Trophoblast cell (in vitro differentiated cells and primary cell): Measurements from ENCODE around the gene EFNA2.

Source experiments
- DNase-seq, 2 donors: peaks; one replicate each; pipeline ENCODE4 v3.0.0-alpha.2; 2016
- H2AFZ ChIP-seq: 2 replicates; pipeline ENCODE4 v1.6.1; 2013; ENCODE audit warnings: low read length, moderate library complexity, mild to moderate bottlenecking; ENCODE audit not compliant: insufficient read depth, poor library complexity
- H2AK5ac ChIP-seq: 2 replicates; pipeline ENCODE4 v1.6.1; 2013; ENCODE audit warnings: mild to moderate bottlenecking, low read length
- H2BK120ac ChIP-seq: 2 replicates; pipeline ENCODE4 v1.6.1; 2013; ENCODE audit warnings: low read length, mild to moderate bottlenecking, moderate library complexity; ENCODE audit not compliant: insufficient read depth, poor library complexity
- H2BK12ac ChIP-seq: 2 replicates; pipeline ENCODE4 v1.6.1; 2013; ENCODE audit warnings: mild to moderate bottlenecking, low read length, moderate library complexity
- H2BK5ac ChIP-seq: 2 replicates; pipeline ENCODE4 v1.6.1; 2013; ENCODE audit warnings: low read length, low read depth, moderate library complexity, mild to moderate bottlenecking; ENCODE audit not compliant: poor library complexity
- H3K14ac ChIP-seq: 2 replicates; pipeline ENCODE4 v1.6.1; 2013; ENCODE audit warnings: mild to moderate bottlenecking, low read length
- H3K18ac ChIP-seq: 2 replicates; pipeline ENCODE4 v1.6.1; 2013; ENCODE audit warnings: mild to moderate bottlenecking, low read length
- H3K23ac ChIP-seq: 2 replicates; pipeline ENCODE4 v1.6.1; 2013; ENCODE audit warnings: low read length
- H3K27ac ChIP-seq: 2 replicates; pipeline ENCODE4 v1.5.1; 2013; ENCODE audit warnings: low read depth, mild to moderate bottlenecking, inconsistent platforms, low read length, moderate library complexity
- H3K27me3 ChIP-seq: 2 replicates; pipeline ENCODE4 v1.6.1; 2013; ENCODE audit warnings: inconsistent platforms, mild to moderate bottlenecking, low read length, moderate library complexity; ENCODE audit not compliant: insufficient read depth
- H3K36me3 ChIP-seq, 2 experiments: 1 replicate in 1 of 2; 2 replicates in 1 of 2; pipeline ENCODE4 v1.6.1; 2013; ENCODE audit warnings: low read length in 2 of 2, mild to moderate bottlenecking in 2 of 2, moderate library complexity in 1 of 2; ENCODE audit not compliant: insufficient read depth in 2 of 2, control insufficient read depth in 1 of 2
- H3K4ac ChIP-seq: 2 replicates; pipeline ENCODE4 v1.6.1; 2013; ENCODE audit warnings: low read depth, mild to moderate bottlenecking, low read length, moderate library complexity
- H3K4me1 ChIP-seq, 2 experiments: 1 replicate in 1 of 2; 2 replicates in 1 of 2; pipeline ENCODE4 v1.6.1; 2013; ENCODE audit warnings: low read length in 2 of 2, mild to moderate bottlenecking in 2 of 2, moderate library complexity in 1 of 2; ENCODE audit not compliant: insufficient read depth in 2 of 2, control insufficient read depth in 1 of 2
- H3K4me2 ChIP-seq: 2 replicates; pipeline ENCODE4 v1.6.1; 2013; ENCODE audit warnings: inconsistent platforms, mild to moderate bottlenecking, low read length, moderate library complexity
- H3K4me3 ChIP-seq: 2 replicates; pipeline ENCODE4 v1.5.1; 2013; ENCODE audit warnings: mild to moderate bottlenecking, low read depth, low read length, inconsistent platforms
- H3K79me1 ChIP-seq: one replicate; pipeline ENCODE4 v1.6.1; 2013; ENCODE audit warnings: low read length
- H3K79me2 ChIP-seq: 2 replicates; pipeline ENCODE4 v1.6.1; 2013; ENCODE audit warnings: low read length, mild to moderate bottlenecking; ENCODE audit not compliant: control insufficient read depth, insufficient read depth, poor library complexity
- H3K9ac ChIP-seq: 2 replicates; pipeline ENCODE4 v1.6.1; 2013; ENCODE audit warnings: mild to moderate bottlenecking, low read length
- H3K9me3 ChIP-seq: 2 replicates; pipeline ENCODE4 v1.6.1; 2013; ENCODE audit warnings: low read depth, mild to moderate bottlenecking, control low read depth, inconsistent platforms, low read length; ENCODE audit not compliant: insufficient read depth
- H4K12ac ChIP-seq: 2 replicates; pipeline ENCODE4 v1.6.1; 2013; ENCODE audit warnings: low read depth, mild to moderate bottlenecking, low read length, moderate library complexity
- H4K8ac ChIP-seq: 2 replicates; pipeline ENCODE4 v1.6.1; 2013; ENCODE audit warnings: low read depth, mild to moderate bottlenecking, low read length, moderate library complexity
- H4K91ac ChIP-seq: one replicate; pipeline ENCODE4 v1.6.1; 2013; ENCODE audit warnings: low read depth, mild to moderate bottlenecking, low read length, moderate library complexity
- WGBS: extraction: QIAGEN DNeasy Blood & Tissue Kit; methylation state at CpG from one replicate; pipeline ENCODE4 v1.1.7; 2013; ENCODE audit warnings: missing lambda C conversion rate; ENCODE audit not compliant: insufficient read length, insufficient coverage; ENCODE audit errors: extremely low coverage; 5-methylcytosine and 5-hydroxymethylcytosine counted together

EFNA2 gene

GRCh38 chr19:1292419-1293151 lies 6.9 kb downstream of the EFNA2 start:
- H3K9me3 ChIP-seq = no peaks in the 10 kb centered on the region
- H3K4me2 ChIP-seq = no peak overlapping the region
- no CpG with 5 or more reads among the region's 17 CpGs for WGBS
- no peak overlapping the region for H3K4me3 ChIP-seq
- H4K91ac ChIP-seq = no peak overlapping the region
- no peaks in the 10 kb centered on the region for H3K79me2 ChIP-seq
- H3K27me3 ChIP-seq = no peaks in the 10 kb centered on the region
- H3K14ac ChIP-seq = no peak overlapping the region
- no peak overlapping the region for H2BK120ac ChIP-seq
- peaks cover 0 to 3% of the 10 kb centered on the region in 2 experiments for H3K4me1 ChIP-seq
- H2AFZ ChIP-seq = no peak overlapping the region
- no peak for DNase-seq
- H3K4ac ChIP-seq = no peak overlapping the region
- no peak overlapping the region for H2BK5ac ChIP-seq
- no peak overlapping the region for H4K12ac ChIP-seq
- H3K23ac ChIP-seq = no peak overlapping the region
- H3K36me3 ChIP-seq = no peaks in the 10 kb centered on the region
- H3K27ac ChIP-seq = no peak overlapping the region
- H3K9ac ChIP-seq = no peak overlapping the region
- H2BK12ac ChIP-seq = no peak overlapping the region
- H4K8ac ChIP-seq = no peak overlapping the region
- H3K18ac ChIP-seq = no peak overlapping the region
- no peaks in the 10 kb centered on the region for H3K79me1 ChIP-seq
- H2AK5ac ChIP-seq = no peak overlapping the region

GRCh38 chr19:1293782-1294604 lies 8.3 kb downstream of the EFNA2 start:
- no peak overlapping the region for H2AFZ ChIP-seq
- H2AK5ac ChIP-seq = no peak overlapping the region
- no peak overlapping the region for H3K4ac ChIP-seq
- no peak overlapping the region for H3K4me2 ChIP-seq
- no peak overlapping the region for H3K9ac ChIP-seq
- H3K27me3 ChIP-seq = no peaks in the 10 kb centered on the region
- H2BK120ac ChIP-seq = no peak overlapping the region
- H3K4me3 ChIP-seq = no peak overlapping the region
- H4K8ac ChIP-seq = no peak overlapping the region
- H3K79me1 ChIP-seq = no peaks in the 10 kb centered on the region
- no peaks in the 10 kb centered on the region for H3K79me2 ChIP-seq
- H3K4me1 ChIP-seq = peaks cover 0 to 3% of the 10 kb centered on the region in 2 experiments
- no peak overlapping the region for H4K91ac ChIP-seq
- H3K36me3 ChIP-seq = no peaks in the 10 kb centered on the region
- no peak overlapping the region for H3K14ac ChIP-seq
- H3K23ac ChIP-seq = no peak overlapping the region
- no CpG with 5 or more reads among the region's 35 CpGs for WGBS
- H4K12ac ChIP-seq = no peak overlapping the region
- H2BK12ac ChIP-seq = no peak overlapping the region
- H3K18ac ChIP-seq = no peak overlapping the region
- no peak overlapping the region for H3K27ac ChIP-seq
- no peak overlapping the region for H2BK5ac ChIP-seq
- no peaks in the 10 kb centered on the region for H3K9me3 ChIP-seq
- no peak for DNase-seq

- no peak overlapping the region for H2BK12ac ChIP-seq
These were observed 9.0 kb downstream of the EFNA2 start for GRCh38 chr19:1294688-1295087.

GRCh38 chr19:1295169-1296012 lies 9.7 kb downstream of the EFNA2 start:
- Histone ChIP-seq H2BK12ac (no peak overlapping the region), H3K9me3 (no peaks in the 10 kb centered on the region), H3K27me3 (no peaks in the 10 kb centered on the region), H3K23ac (no peak overlapping the region), H3K79me2 (no peaks in the 10 kb centered on the region), H2BK120ac (no peak overlapping the region), H2AFZ (no peak overlapping the region), H3K4me1 (peaks cover 0 to 3% of the 10 kb centered on the region in 2 experiments), H4K8ac (no peak overlapping the region), H3K79me1 (no peaks in the 10 kb centered on the region), H2BK5ac (no peak overlapping the region), H3K9ac (no peak overlapping the region), H3K4me2 (peak overlapping the region; percentile 39), H3K18ac (no peak overlapping the region), H4K91ac (no peak overlapping the region), H2AK5ac (no peak overlapping the region), H3K4me3 (peak overlapping the region; percentile 41), H4K12ac (no peak overlapping the region), H3K14ac (no peak overlapping the region), H3K4ac (no peak overlapping the region), H3K36me3 (peaks cover 0 to 2% of the 10 kb centered on the region in 2 experiments), H3K27ac (no peak overlapping the region)
- WGBS = no CpG with 5 or more reads among the region's 82 CpGs
- DNase-seq = no peak

More at GRCh38 chr19:1294688-1295087, 9.0 kb downstream of the EFNA2 start:
- Histone ChIP-seq H3K9me3 (no peaks in the 10 kb centered on the region), H3K27me3 (no peaks in the 10 kb centered on the region), H3K4me1 (peaks cover 0 to 3% of the 10 kb centered on the region in 2 experiments), H3K23ac (no peak overlapping the region), H3K4ac (no peak overlapping the region), H3K14ac (no peak overlapping the region), H3K36me3 (no peaks in the 10 kb centered on the region), H3K79me2 (no peaks in the 10 kb centered on the region), H3K79me1 (no peaks in the 10 kb centered on the region), H2AK5ac (no peak overlapping the region), H2BK5ac (no peak overlapping the region), H2BK120ac (no peak overlapping the region), H4K8ac (no peak overlapping the region), H3K4me2 (no peak overlapping the region), H3K4me3 (no peak overlapping the region), H3K27ac (no peak overlapping the region), H3K18ac (no peak overlapping the region), H2AFZ (no peak overlapping the region), H3K9ac (no peak overlapping the region), H4K91ac (no peak overlapping the region), H4K12ac (no peak overlapping the region)
- DNase-seq = no peak
- WGBS = no CpG with 5 or more reads among the region's 14 CpGs
